A673 (cell line): ENCODE measurements around the gene ARHGAP4. TPM values are rescaled to one million over a fixed set of nuclear protein-coding genes. Genes with fewer than 3 reads are reported as not detected.

Experiments used
- BruUV-seq: library from RNA; stranded (reverse); fragments of 400-500 nt; replicated peaks from 2 replicates; lab custom pipeline; 2021; lab: Mats Ljungman, UMichigan
- CTCF ChIA-PET: fragments of 300-600 bp; sonication (Branson Sonifier 250); formaldehyde crosslinking; loops from one replicate; lab custom pipeline; 2022; ENCODE audit warnings: antibody characterized with exemption; lab: Charles Lee
- POLR2A ChIA-PET: fragments of 300-600 bp; sonication (Branson Sonifier 250); formaldehyde crosslinking; loops from one replicate; lab custom pipeline; 2022; ENCODE audit warnings: antibody characterized with exemption; ENCODE audit not compliant: low non-redundant PET; lab: Charles Lee
- DNase-seq: peaks from one replicate; pipeline ENCODE4 v3.0.0-alpha.2; 2015; ENCODE audit warnings: low spot score
- H3K27ac ChIP-seq: fragments of 200-600 bp; sonication (generic); 2 replicates; pipeline ENCODE4 v1.5.1; 2016; ENCODE audit warnings: mixed run types, low read depth, mild to moderate bottlenecking, mixed read lengths, antibody characterized with exemption, low read length; ENCODE audit not compliant: poor library complexity, severe bottlenecking
- H3K27me3 ChIP-seq: fragments of 200-600 bp; sonication (generic); replicated peaks from 2 replicates; pipeline ENCODE4 v1.6.1; 2017; ENCODE audit warnings: mixed run types, low read depth, mild to moderate bottlenecking, mixed read lengths, antibody characterized with exemption, low read length; ENCODE audit not compliant: insufficient read depth, poor library complexity
- H3K36me3 ChIP-seq: fragments of 200-600 bp; sonication (generic); 2 replicates; pipeline ENCODE4 v1.6.1; 2016; ENCODE audit warnings: mixed run types, mild to moderate bottlenecking, mixed read lengths, antibody characterized with exemption, low read length; ENCODE audit not compliant: insufficient read depth, poor library complexity, severe bottlenecking
- H3K4me1 ChIP-seq: fragments of 200-600 bp; sonication (generic); 2 replicates; pipeline ENCODE4 v1.6.1; 2017; ENCODE audit warnings: mixed run types, mild to moderate bottlenecking, mixed read lengths, antibody characterized with exemption, low read length; ENCODE audit not compliant: insufficient read depth, poor library complexity, severe bottlenecking
- H3K4me3 ChIP-seq: fragments of 200-600 bp; sonication (generic); 2 replicates; pipeline ENCODE4 v1.5.1; 2016; ENCODE audit warnings: low read depth, mixed run types, mild to moderate bottlenecking, mixed read lengths, low read length; ENCODE audit not compliant: poor library complexity, severe bottlenecking
- H3K9me3 ChIP-seq: fragments of 200-600 bp; sonication (generic); 2 replicates; pipeline ENCODE4 v1.6.1; 2016; ENCODE audit warnings: mixed run types, low read depth, mild to moderate bottlenecking, mixed read lengths, antibody characterized with exemption, low read length; ENCODE audit not compliant: poor library complexity, severe bottlenecking
- CTCF ChIP-seq: fragments of 300-800, 200-600 bp; sonication (generic); conservative IDR thresholded peaks from 2 replicates; pipeline ENCODE4 v1.5.1; 2017; ENCODE audit warnings: low read depth, mild to moderate bottlenecking, antibody characterized with exemption, low read length, moderate library complexity, mixed read lengths
- EZH2 ChIP-seq: fragments of 200-600 bp; sonication (generic); IDR thresholded peaks from 2 replicates; pipeline ENCODE4 v1.6.1; 2017; ENCODE audit warnings: borderline replicate concordance, low read depth, mild to moderate bottlenecking, mixed read lengths, antibody characterized with exemption, low read length; ENCODE audit not compliant: poor library complexity, severe bottlenecking
- intact Hi-C: fragments of 100-400 bp; cut with micrococcal nuclease; formaldehyde crosslinking; loops from one replicate; pipeline ENCODE4 v1.10.0; 2022; ENCODE audit not compliant: unreplicated experiment
- total RNA-seq: library from RNA; stranded (reverse); gene quantifications from 2 replicates; pipeline ENCODE4 v1.2.3, GENCODE V29; 2021

ARHGAP4 gene
- total RNA-seq, 1 experiment from 2014 or later: 43.0 TPM

GRCh38 chrX:153864561-153865320, 61.3 kb downstream of the ARHGAP4 start:
- Histone ChIP-seq H3K4me1 (no peaks in the 10 kb centered on the region), H3K9me3 (no peaks in the 10 kb centered on the region), H3K4me3 (no peak overlapping the region), H3K27ac (no peak overlapping the region), H3K27me3 (no peaks in the 10 kb centered on the region), H3K36me3 (no peaks in the 10 kb centered on the region)
- ChIA-PET CTCF (no interaction called here), POLR2A (interaction anchor here (0.6 kb wide), 1 partner anchor 13 kb away, joined by 8 read pairs; no protein-coding TSS in a partner anchor)
- no TSS peak for BruUV-seq
- no peak for TF ChIP-seq CTCF
- TF ChIP-seq EZH2: no peak
- no peak for DNase-seq
- intact Hi-C loops: no loop called here

DNA sequence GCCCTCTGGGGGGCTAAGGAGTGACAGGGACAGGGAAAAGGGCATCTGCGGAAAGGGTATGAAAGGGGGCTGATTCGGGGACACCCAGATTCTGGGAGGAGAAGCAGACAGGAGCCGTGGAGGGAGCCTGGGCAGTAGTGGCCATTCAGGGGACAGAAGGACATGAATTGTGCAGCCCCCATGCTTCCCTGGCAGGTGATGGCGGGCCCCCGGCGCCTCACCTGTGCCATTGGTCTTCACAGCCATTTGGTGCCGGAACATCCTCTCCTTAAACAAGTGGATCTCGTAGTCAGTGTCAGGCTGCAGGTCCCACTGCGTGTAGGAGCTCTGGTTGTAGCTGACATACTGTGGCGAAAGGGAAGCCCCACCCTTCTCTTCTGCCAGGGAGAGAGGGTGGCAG, 62.0 kb downstream of the ARHGAP4 start:
- intact Hi-C loops: no loop called here
- TF ChIP-seq EZH2: no peak
- TF ChIP-seq CTCF: no peak
- POLR2A ChIA-PET: interaction anchor here (0.6 kb wide), 1 partner anchor 12 kb away, joined by 8 read pairs; no protein-coding TSS in a partner anchor
- no peaks in the 10 kb centered on the region for H3K27me3 ChIP-seq
- no peak overlapping the region for H3K4me3 ChIP-seq
- H3K9me3 ChIP-seq: no peaks in the 10 kb centered on the region
- no peaks in the 10 kb centered on the region for H3K36me3 ChIP-seq
- no TSS peak for BruUV-seq
- CTCF ChIA-PET: no interaction called here
- no peak for DNase-seq
- H3K27ac ChIP-seq: no peak overlapping the region
- H3K4me1 ChIP-seq: no peaks in the 10 kb centered on the region

- no peaks in the 10 kb centered on the region for H3K36me3 ChIP-seq
- no peak overlapping the region for H3K27ac ChIP-seq
- TF ChIP-seq CTCF (no peak), EZH2 (no peak)
- no peaks in the 10 kb centered on the region for H3K9me3 ChIP-seq
- DNase-seq: no peak
- no peaks in the 10 kb centered on the region for H3K4me1 ChIP-seq
- no TSS peak for BruUV-seq
- H3K4me3 ChIP-seq: no peak overlapping the region
- no peaks in the 10 kb centered on the region for H3K27me3 ChIP-seq
- intact Hi-C loops: no loop called here
- CTCF ChIA-PET: no interaction called here
- POLR2A ChIA-PET: no interaction called here
These were observed 62.6 kb downstream of the ARHGAP4 start for GRCh38 chrX:153863251-153863991.
